GOT3 (cell line): ENCODE data around the gene ERAL1.
"Not testable (repeated sequence)": the region's sequence is repeated elsewhere in the genome, so short reads cannot be mapped to it uniquely, and the experiment has no call there.

ENCODE experiments used
- DNase-seq: peaks from one replicate; lab custom pipeline; 2025; ENCODE audit warnings: mixed read lengths; lab: John Stamatoyannopoulos, UW

The ERAL1 gene

DNA sequence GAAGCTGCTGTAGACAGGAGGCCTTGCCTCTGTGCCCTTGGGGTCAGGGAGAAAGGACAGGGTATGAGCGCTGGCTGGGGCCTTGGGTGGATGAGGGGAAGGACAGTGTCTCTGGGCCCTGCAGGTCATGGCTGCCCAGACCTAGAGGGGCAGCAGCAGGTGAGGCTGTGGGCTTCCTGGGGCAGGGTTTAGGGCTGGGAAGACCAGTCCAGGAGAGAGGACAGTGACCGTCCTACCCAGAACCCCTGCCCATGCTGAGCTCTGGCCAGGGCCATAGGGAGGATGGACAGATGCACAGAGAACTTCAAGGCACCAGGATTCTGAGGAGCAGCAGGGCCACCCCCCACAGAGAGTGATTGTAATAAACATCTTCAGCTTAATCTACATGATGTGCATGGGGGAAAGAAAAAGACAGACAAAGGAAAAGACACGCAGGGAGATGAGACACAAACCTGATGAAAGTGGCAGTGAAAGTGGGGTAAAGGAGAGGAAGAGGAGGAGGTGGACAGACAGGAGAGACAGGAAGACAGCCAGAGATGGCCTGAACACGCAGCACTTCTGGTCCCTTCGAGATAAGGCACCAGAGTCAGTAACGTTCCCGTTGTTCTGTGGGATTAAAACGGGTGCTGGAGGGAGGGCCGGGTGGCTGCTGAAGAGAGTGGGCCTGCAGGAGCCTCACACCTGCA is 25.2 kb downstream of the ERAL1 start:
- no peak for DNase-seq

DNA sequence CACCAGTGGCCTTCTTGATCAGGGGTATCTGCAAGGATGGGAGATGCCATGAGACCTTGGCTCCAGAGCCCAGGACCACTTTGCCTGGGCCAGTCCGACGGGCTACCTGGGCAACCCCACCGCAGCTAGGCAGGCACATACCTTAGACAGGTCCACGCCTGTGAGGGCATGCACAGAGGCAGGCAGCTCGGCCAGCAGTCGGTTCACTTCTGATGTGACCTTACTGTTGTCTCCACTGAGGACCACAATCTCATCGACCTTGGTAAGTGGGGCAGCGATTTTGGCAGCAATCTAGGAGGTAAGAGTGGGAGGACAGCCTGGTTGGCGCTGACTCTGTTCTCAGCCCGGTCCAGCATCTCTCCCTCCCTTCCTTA is 25.7 kb downstream of the ERAL1 start:
- no peak for DNase-seq

DNA sequence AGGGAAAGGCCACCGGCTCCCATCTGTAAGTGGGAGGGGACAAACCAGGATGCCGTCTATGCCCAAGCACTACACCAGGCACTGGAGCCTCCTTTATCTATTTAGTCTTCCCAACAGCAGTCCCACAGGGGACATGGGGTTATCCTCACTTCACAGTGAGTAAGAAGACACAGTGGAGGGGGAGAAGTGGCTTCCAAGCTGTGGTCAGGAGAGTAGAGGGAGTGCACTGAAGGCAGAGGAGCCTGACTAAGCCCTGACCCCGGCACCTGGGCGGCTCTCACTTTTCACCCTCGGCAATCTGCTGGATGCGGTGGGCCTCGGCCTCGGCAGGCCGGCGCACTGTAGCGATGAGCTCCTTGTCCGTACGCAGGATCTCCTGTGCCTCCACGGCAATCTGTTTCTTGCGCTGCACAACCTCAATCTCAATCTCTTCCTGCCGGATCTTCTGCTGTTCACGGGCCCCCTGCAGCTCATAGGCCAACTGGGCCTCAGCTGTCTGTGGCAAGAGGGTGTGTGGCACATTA is 26.8 kb downstream of the ERAL1 start:
- no peak for DNase-seq

DNA sequence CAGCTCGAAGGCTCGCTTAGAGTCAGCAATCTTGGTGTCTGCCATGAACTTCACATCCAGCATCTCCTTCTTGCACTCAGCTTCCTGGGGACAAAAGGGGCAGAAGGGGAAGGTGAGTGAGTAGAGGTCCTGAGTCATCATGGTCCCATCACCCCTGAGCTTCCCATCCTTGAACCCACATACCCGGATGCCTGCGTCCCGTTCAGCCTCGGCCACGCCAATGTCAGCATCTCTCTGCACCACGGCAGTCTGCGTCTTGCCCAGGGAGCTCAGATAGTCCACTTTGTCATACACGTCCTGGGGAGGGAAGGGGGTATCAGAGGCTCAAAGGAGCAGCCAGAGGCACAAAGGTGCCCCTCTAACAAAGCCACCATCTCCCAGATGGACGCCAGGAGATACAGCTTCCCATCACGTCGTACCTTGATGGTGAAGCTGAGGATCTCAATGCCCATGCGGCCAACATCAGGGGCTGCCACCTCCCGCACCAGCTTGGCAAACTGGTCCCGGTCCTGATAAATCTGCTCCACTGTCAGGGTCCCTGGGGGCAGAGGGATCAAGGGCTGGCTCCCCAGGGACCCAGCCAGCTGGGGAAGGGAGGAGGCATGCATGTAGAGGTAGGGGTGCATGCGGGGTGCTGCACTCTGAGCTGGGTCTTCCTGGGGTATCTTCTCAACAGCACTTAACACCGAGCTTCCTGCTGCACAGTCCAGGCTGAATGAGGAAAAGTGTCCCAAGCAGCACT is 27.5 kb downstream of the ERAL1 start:
- DNase-seq = no peak

DNA sequence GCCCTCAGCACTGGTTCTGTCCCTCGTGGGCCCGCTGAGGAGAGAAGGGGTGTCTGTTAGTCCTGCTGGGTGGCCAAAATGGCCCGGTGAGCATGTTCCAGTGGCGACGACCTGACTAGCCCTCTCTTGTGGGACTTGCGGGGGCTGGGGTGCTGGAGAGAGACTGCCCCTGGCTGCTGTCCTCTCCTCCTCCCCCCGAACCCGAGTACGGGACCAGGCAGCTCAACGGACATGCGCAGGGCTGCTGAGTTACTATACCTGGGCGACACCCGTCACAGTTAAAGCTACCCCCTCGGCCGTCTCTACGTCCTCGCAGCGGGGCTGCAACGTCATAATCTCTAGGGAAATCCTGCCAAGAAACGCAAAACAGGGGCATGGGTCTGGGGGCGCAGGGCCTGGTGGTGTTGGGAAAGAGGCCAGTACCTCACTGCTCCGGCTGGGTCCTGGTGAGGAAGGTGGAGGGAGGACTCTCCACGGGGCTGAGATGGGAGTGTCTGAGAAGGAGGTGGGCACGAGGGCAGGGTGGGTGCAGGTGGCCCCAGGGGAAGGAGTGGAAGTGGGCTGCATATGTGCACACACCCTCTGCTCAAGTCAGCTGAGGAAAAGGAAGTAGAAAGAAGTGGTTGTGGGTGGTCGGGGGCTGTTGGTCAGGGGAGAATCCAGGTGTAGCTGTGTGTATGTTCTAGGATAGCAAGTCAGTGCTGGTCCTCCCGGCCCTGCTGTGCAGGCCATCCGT is 29.3 kb downstream of the ERAL1 start:
- DNase-seq = no peak

DNA sequence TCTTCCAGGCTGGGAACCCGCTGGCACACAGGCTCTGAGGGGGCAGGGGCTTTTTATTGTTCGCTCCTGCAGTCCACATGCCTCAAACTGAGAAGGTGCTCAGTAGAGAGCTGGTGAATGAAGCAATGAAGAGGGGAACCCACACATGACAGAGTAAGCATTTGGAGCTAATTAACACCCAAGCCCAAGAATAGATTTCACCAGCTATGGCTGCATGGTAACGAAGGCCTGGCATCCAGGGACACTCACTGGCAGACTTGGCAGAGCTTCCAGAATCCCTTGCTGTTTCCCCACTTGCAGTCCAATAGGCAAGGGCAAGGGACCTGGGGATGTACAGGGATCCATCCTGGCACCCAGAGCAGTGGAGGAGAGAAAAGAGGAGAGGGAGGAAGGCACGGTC is 30.5 kb downstream of the ERAL1 start:
- DNase-seq = no peak

DNA sequence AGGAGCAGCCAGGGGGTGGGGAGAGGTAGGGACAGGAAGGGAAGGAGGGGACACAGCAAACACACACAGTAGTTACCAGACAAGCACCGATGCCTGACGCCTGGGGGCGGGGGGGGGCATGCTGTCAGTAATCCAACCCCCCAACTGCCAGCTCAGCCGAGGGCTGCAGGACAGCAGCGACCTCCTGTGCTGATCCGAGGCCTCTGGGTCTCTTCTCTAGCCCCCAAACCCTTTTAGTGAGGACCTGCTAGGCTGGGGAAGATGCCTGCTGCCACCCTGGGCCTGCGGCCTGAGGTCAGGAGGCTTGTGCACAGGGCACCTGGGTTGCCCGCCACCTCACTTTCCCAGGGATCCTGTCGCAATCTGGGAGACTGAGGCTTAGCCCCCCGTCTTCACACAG is 31.1 kb downstream of the ERAL1 start:
- DNase-seq = no peak

DNA sequence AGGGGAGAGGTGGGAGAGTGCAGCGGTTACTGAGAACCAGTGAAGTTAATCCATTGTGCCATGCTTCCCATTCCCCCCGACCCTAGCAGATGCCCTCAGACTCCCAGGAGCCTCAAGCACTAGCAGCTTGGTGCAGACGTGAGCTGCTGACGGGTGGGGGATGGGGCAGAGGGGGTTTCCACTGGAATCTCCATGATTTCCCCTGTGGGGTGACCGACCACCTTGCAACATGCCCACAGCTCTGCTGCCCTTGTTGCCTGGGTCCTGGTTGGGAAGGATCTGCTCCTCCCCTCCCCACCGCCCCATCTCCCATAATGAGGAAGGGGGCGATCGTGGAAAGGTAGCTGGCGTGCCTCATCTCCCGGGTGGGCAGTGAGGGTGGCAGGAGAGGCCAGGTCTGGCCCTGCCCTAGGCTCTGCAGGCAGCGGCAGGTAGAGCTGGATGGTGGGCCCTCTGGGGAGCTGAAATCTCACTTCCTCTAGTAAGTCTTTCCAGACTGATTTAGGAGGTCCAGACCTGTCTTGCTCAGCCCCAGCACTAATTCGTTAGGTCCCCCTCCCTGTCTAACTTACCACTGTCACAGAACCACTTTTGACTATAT is 33.2 kb downstream of the ERAL1 start:
- no peak for DNase-seq

DNA sequence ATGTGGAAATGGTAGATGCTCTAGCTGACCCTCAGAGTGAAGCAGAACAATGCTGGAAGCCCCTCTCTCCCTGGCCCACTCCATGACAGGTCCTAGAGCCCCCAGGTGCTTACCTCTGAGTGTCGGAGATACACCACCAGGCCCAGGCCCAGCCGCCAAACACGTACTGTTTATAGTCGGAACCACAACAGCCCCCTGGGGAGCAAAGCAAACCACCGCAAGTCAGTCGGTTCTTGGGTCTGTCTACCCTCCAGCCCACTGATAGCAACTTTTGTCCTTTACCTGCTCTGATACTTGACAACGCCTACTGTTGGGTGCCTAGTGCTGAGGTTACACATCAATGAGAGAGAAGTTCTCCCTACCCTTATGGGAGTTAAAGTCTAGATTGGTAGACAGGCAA is 34.0 kb downstream of the ERAL1 start:
- DNase-seq = no peak

DNA sequence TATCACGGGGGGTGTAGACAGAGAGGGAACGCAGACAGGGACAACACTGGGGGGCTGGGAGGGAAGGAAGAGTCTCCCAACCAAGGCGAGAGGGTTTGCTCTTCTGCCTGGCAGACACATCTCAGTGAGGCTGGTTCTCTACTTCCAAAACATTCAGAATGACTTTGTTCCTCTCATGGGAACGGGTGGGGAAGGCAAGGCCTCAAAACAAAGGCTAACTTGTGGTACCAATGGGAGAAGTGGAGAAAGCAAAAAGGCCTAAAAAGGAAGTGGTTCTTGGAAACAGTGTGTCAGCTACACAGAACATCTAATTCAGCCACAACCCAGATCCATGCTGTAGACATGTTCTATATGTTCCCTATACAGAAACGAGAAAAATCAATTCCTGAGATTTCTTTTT is 35.2 kb downstream of the ERAL1 start:
- DNase-seq = no peak

DNA sequence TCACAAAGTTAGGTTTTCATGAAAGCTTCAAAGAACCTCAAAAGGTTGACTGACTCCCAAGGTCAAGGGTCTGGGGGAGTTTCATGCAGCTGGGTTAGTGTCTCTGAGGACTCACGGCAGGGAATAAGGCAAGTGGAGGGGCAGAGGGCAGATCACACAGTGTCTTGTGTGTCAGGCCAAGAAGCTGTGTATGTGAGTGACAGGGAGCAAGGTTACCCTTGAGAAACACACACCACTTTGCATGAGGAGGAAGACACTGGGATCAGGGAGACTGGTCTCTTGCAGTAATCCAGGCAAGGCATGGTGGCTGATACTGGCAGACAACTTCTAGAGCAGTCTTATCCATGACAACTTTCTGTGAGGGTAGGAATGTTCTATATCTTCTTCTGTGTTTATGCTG is 36.4 kb downstream of the ERAL1 start:
- no peak for DNase-seq

DNA sequence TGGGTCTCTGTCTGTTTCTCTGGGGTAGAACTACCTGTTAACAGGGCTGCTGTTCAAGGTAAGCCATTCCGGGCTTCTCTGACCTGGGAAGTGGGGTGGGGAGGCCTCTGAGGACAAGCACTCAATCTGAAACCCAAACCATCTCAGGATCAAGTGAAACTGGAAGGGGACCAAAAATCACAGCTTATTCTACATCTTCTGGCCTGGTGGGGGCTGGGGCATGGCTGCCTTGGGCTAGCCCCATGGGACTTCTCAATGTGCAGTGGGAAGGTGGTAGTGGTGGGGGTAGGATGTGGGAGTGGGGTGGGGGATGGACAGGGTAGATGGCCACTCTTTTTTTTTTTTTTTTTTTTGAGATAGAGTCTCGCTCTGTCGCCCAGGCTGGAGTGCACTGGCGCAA is 37.2 kb downstream of the ERAL1 start:
- DNase-seq = no peak

DNA sequence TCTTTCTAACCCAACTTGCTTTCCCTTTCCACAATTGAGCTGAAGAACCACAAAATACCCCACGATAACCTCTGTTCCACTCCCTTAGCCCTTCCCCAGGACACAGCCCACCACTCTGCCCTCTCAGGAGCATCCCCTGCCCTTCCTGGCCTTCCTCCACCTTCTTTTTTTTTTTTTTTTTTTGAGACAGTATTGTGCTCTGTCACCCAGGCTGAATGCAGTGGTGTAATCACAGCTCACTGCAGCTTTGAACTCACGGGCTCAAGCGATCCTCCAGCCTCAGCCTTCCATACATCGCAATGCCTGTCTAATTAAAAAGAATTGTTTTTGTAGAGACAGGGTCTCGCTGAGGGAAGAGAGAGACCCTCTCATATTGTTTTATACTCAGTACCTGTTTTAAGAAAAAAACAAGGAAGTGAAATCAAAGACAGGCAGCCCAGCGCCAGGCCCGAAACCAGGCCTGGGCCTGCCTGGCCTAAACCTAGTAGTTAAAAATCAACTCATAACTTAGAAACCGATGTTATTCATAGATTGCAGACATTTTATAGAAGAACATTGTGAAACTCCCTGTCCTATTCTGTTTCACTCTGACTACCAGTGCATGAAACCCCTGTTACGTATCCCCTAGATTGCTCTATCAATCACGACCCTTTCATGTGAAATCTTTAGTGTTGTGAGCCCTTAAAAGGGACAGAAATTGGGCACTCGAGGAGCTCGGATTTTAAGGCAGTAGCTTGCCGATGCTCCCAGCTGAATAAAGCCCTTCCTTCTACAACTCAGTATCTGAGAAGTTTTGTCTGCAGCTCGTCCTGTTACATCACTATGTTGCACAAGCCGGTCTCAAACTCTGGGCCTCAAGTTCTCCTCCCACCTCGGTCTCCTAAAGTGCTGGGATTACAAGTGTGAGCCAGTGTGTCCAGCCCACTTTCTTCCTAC is 38.7 kb downstream of the ERAL1 start:
- DNase-seq = not testable (repeated sequence)

DNA sequence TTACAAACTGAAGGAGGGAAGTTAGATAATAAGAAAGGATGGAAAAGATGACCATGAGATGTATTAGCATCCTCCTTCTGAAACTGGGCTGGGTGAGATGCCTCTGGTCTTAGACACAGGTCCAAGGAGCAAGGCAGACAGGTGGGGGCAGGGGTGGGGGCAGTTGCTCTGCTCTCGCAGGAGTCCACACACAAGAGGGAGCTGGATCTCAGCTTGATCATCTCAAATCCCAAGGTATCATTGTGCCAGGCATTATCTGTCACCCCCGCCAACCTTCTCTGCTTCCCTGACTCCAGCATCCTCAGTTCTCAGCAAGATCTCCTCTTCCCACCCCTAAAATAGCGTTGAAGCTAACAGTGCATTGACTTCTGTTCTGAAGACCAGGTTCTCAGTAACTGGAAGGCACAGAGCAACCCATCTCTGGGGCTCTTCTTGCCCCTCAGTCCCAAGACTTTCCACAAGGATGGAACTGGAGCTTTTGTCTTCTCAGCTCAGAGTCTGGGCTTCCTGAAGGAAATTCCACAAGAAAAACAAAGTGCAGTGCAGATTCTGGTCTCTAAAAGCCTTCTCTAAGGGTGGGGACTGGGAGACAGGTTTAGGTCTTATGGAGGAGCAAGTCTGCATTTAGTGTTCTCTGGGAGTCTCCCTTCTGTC is 41.1 kb downstream of the ERAL1 start:
- DNase-seq = no peak

DNA sequence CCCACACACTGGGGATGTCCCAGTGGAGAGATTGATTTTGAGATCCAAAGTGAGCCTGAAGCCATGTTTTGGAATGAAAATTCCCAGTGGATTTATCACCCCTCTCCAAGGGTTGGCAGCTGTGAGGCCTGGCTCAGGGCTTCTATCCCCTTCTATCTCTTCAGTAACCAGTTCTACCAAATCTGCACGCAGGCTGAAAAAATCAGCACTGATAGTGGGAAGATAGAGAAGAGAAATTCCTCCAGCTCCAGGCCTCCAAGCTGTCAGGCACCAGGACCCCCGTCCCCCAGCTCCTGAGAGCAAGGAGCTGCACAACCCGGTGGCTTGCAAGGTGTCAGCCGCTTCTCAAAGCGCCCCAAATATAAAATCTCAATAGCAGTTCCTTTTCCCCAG is 41.7 kb downstream of the ERAL1 start:
- DNase-seq = no peak

DNA sequence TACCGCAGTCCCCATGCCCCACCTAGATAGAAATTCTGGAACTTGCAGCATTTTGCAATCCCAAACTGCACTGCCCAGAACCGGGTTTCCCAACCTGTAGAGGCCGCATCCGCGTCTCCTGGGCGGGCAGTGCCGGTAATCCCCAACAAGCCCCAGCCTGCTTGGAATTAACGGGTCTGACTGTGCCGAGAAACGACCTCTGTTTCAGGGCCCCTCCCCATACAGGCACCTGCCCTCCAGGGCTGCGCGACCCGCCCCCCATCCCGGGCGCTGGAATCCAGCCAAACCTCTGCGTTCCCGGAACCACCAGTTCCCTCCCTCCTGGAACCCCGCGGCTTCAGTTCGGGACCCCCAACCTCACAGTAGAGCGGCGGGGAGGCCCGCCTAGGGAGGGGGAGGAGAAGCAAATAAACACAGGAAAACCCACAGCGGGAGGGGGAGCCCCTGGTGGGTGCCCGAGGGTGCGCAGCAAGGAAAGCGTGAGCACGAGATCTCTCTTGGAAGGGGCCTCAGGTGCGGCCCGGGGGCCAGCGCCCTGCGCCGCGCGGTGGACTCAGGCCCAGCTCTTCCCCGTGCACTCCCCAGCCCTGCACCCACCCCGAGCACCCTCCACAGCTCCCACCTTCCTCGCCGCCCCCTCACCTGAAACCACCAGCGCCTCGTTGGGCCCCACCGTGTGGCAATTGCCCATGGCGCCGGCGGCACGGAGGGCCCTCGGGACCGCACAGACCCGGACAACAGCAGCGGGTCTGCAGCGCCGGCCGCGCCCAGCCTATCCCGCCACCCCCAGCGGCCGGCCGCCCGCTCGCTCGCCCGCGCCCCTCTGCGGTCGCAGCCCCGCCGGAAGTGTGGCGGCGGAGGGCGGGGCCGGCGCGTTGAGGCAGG is 42.3 kb downstream of the ERAL1 start, which contains the start of gene FLOT2:
Gene FLOT2 (minus strand): TSS at position 850 of the 885 bp plus-strand sequence. CDS start 159 bp downstream, at position 691.
- DNase-seq = no peak

DNA sequence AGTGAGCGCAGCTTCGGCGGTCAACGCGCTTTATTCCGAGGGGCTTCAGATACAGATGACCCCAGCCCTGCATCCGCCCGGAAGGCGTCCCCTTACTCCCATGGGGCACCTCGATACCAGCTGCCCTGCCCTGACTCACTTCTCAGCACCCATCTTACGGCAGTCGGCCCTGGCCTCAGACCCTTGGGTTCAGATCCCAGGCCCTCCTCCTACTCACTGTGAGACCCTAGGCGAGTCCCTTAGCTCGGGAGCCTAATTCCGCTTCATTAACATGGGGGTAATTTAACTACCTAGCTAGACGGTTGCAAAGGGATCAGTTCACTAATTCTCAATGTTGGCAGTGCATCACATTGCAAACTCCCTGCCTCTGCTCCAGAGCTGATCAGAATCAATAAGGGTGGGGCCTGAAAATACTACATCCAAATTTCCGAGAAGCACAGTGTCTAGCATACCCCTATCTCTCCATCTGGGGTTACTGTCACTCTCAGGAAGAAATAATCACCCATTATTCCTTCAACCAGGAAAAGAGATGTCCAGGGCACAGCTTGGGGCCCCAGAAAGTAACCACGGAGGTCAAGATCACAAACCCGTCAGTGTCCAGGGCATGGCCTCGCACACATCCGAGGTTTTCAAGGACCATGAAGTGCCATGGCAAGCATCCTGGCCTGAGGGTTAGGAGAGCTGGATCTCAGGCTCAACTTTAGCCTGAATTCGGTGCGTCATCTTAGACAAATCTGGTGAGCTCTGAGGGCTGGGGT is 43.1 kb downstream of the ERAL1 start:
- DNase-seq = no peak

DNA sequence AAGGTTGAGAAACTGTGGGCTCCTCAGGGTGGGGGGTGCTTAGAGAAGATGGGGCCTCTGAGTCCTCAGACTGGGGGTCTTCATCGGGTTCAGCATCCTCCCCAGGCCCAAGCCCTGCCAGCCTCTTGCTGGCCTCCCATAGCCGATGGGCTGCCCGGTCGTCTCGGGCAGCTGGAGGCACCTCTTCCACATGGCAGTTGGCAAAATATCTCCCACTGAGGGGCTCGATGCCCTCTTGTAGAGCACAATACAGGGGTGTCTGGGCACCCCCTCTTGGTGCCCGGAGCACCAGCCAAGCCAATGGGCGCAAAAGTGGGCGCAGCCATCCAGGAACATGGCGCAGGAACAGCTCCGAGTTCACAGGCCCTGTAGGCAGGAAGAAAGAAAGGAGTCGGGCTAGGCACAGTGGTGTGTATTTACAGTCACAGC is 43.7 kb downstream of the ERAL1 start:
- DNase-seq = no peak
